ENCODE data around the gene ST3GAL2. TPM values are rescaled to one million over a fixed set of nuclear protein-coding genes. Genes with fewer than 3 reads are reported as not detected.

ST3GAL2 gene
- total and polyA plus RNA-seq, 9 of the 15 experiments (the other 6 are each of a cell fraction or from before 2014, with no cell fraction given), result 1.5 to 108 (median 34.3) TPM

DNA sequence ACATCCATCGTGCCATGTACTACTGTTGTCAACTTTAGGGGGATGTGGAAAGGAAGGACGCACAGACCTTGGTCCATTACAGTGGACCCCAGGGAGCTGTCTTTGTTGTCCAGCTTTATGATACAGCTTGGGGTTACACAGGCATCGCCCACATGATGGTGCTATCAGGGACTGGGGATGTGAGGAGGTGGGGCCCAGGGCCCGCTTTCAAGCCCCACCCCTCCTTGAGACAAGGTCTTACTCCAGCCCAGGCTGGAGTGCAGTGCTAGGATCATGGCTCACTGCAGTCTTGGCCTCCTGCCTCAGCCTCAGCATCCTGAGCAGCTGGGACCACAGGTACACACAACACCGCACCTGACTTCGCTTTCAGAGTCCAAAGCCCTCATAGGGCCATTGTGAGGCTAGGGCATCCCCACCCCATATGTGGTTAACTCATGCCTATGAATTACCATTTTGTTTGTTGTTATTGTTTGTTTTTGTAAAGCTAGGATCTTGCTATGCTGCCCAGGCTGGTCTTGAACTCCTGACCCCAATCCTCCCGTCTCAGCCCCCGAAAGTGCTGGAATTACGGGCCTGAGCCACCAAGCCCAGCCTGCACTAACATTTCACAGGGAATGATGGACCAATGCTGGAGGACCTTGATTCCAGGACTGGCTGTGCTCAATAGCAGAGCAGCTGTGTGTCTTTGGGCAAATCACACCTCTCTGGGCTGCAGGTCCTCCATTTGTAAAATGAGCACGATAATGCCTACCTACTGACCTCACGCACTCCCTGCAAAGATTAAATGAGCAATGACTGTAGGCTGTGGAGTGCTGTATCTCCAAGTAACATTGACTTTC is 17.2 kb downstream of the ST3GAL2 start:
- H3K4me1 ChIP-seq (replicated peaks in 1 of 2; ENCODE audit: control insufficient read depth in 2 of 2, insufficient read depth in 2 of 2, low read length in 2 of 2), result peaks cover 88 to 90% of the 10 kb centered on the region in 2 experiments
- peaks cover 84% of the 10 kb centered on the region for H3K36me3 ChIP-seq (ENCODE audit: control insufficient read depth, insufficient read depth, low read length)
- peaks cover 24% of the 10 kb centered on the region for H4K20me1 ChIP-seq (replicated peaks; ENCODE audit: control insufficient read depth, insufficient read depth, low read length)
- peaks cover 22% of the 10 kb centered on the region for H3K9me1 ChIP-seq (ENCODE audit: control insufficient read depth, insufficient read depth, low read length)
- peaks cover 99% of the 10 kb centered on the region for H3K79me2 ChIP-seq (ENCODE audit: control insufficient read depth, insufficient read depth, low read length)
- H3K4me2 ChIP-seq (ENCODE audit: insufficient read depth, low read length), result peak overlapping the region; percentile 34
- H3K27ac ChIP-seq (ENCODE audit: extremely low read depth, low read depth, low read length), result peak overlapping the region; percentile 28
- H3K9me3 ChIP-seq (replicated peaks; ENCODE audit: control insufficient read depth, insufficient read depth, low read depth, low read length), result no peaks in the 10 kb centered on the region
- FAIRE-seq, result peak; percentile 72
- no peaks in the 10 kb centered on the region for H3K27me3 ChIP-seq (ENCODE audit: control insufficient read depth in 2 of 2, insufficient read depth in 2 of 2, low read length in 2 of 2)
- peak; percentile 85 for ATAC-seq
- intact Hi-C loops (cut with micrococcal nuclease), result loop anchor here (5.0 kb wide), 1 partner anchor 36 kb away; no protein-coding TSS in a partner anchor
- WGBS (ENCODE audit: insufficient coverage, low coverage, missing lambda C conversion rate), result 70% methylated on average over 11 of the region's 11 CpGs
- BruUV-seq (replicated peaks), result no TSS peak
- POLR2A ChIA-PET, result interaction anchor here (0.6 to 2.2 kb wide), 11 partner anchors 8 to 32 kb away, joined by 3 to 11 read pairs (median 4); partner anchors contain the start of gene FCSK
- CTCF ChIA-PET (ENCODE audit: low intra/inter-chr PET ratio), result no interaction called here
- H2AFZ ChIP-seq (ENCODE audit: low read depth, low read length), result no peak overlapping the region
- no peak overlapping the region for H3K4me3 ChIP-seq
- DNase-seq (ENCODE audit: extremely low read depth in 1 of 4, low spot score in 3 of 4), result peak; percentile 69 to 82 (median 75)
- in situ Hi-C loops (cut with MboI), result no loop called here
- peak overlapping the region; percentile 4 to 84; a peak in 2 of 4 replicates for H3K9ac ChIP-seq (ENCODE audit: insufficient read depth in 1 of 2, low read depth in 2 of 2, low read length in 2 of 2)
- TF ChIP-seq RAD21 (CRISPR knock-in tag; conservative IDR thresholded peaks at IDR 0.05 in 1 of 2, IDR thresholded peaks at IDR 0.05 in 1 of 2) (peak; percentile 29 to 62; a peak in 3 of 4 replicates), TCF7L2 (IDR thresholded peaks at IDR 0.05; ENCODE audit: low read depth, low read length) (no peak), RBM25 (IDR thresholded peaks at IDR 0.05; ENCODE audit: low read depth, low read length, severe bottlenecking) (peak; percentile 62), ZC3H11A (IDR thresholded peaks at IDR 0.05; ENCODE audit: low read depth, low read length) (no peak), POLR2A (conservative IDR thresholded peaks at IDR 0.05) (peak; percentile 22; the same call in 1 of the 2 replicates), THRAP3 (IDR thresholded peaks at IDR 0.05; ENCODE audit: borderline replicate concordance) (no peak), HSF4 (CRISPR knock-in tag; IDR thresholded peaks at IDR 0.05; ENCODE audit: borderline replicate concordance) (no peak), NR4A1 (CRISPR knock-in tag; IDR thresholded peaks at IDR 0.05) (0 out of 2 replicates have a peak, but pooled peaks have one; percentile 22), NR4A1 (tag; IDR thresholded peaks at IDR 0.05) (no peak), BCOR (IDR thresholded peaks at IDR 0.05) (peak; percentile 34; the same call in 1 of the 2 replicates), CBX3 (IDR thresholded peaks at IDR 0.05; ENCODE audit: borderline replicate concordance in 1 of 2, low read length in 2 of 2) (peak in 1 of 2 experiments; percentile 36; a peak in 1 of 3 replicates), FOXK1 (CRISPR knock-in tag; IDR thresholded peaks at IDR 0.05; ENCODE audit: borderline replicate concordance) (0 out of 2 replicates have a peak, but pooled peaks have one; percentile 40), KAT2B (IDR thresholded peaks at IDR 0.05; ENCODE audit: low read depth, low read length) (no peak), DACH1 (IDR thresholded peaks at IDR 0.05; ENCODE audit: partially characterized antibody) (peak; percentile 10), ZNF121 (CRISPR knock-in tag; conservative IDR thresholded peaks at IDR 0.05) (peak; percentile 100), SMARCA5 (IDR thresholded peaks at IDR 0.05) (peak; percentile 36; the same call in 1 of the 2 replicates)
- TF ChIP-seq, protein P1, sequence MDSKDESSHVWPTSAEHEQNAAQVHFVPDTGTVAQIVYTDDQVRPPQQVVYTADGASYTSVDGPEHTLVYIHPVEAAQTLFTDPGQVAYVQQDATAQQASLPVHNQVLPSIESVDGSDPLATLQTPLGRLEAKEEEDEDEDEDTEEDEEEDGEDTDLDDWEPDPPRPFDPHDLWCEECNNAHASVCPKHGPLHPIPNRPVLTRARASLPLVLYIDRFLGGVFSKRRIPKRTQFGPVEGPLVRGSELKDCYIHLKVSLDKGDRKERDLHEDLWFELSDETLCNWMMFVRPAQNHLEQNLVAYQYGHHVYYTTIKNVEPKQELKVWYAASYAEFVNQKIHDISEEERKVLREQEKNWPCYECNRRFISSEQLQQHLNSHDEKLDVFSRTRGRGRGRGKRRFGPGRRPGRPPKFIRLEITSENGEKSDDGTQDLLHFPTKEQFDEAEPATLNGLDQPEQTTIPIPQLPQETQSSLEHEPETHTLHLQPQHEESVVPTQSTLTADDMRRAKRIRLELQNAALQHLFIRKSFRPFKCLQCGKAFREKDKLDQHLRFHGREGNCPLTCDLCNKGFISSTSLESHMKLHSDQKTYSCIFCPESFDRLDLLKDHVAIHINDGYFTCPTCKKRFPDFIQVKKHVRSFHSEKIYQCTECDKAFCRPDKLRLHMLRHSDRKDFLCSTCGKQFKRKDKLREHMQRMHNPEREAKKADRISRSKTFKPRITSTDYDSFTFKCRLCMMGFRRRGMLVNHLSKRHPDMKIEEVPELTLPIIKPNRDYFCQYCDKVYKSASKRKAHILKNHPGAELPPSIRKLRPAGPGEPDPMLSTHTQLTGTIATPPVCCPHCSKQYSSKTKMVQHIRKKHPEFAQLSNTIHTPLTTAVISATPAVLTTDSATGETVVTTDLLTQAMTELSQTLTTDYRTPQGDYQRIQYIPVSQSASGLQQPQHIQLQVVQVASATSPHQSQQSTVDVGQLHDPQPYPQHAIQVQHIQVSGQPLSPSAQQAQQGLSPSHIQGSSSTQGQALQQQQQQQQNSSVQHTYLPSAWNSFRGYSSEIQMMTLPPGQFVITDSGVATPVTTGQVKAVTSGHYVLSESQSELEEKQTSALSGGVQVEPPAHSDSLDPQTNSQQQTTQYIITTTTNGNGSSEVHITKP (IDR thresholded peaks at IDR 0.05; ENCODE audit: partially characterized antibody), result peak; percentile 8
- TF ChIP-seq, protein P2, sequence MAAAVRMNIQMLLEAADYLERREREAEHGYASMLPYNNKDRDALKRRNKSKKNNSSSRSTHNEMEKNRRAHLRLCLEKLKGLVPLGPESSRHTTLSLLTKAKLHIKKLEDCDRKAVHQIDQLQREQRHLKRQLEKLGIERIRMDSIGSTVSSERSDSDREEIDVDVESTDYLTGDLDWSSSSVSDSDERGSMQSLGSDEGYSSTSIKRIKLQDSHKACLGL (CRISPR knock-in tag; IDR thresholded peaks at IDR 0.05; ENCODE audit: borderline replicate concordance, poor library complexity, severe bottlenecking), result no peak

Measured in K562 (cell line).